ENCODE data around the gene PGRMC1. TPM values are rescaled to one million over a fixed set of nuclear protein-coding genes. Genes with fewer than 3 reads are reported as not detected.
A peak's percentile ranks its signal among the peaks of the same experiment; 100 is the strongest.
"Not testable (repeated sequence)": the region's sequence is repeated elsewhere in the genome, so short reads cannot be mapped to it uniquely, and the experiment has no call there.

Gene PGRMC1
- polyA plus RNA-seq, 1 donor, result 247 TPM

DNA sequence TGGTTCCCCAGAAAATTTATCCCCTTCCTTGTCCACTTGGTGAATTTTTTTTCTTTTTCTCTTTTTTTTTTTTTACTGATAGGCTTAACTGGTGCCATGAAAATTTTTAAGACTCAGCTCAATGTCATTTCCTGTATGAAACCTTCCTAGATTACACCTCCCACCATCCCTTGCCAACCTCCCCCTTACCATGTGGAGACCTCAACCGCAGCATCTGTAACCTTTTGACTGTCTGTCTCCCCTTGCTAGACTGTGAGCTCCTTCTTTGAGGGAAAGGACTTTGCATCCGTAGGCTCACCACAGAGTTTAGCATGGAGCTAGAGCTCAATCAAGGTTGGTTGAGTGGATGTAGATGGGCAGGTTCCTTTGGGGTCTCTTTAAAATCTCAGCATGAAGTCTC lies 5.2 kb upstream of the PGRMC1 start:
- DNase-seq, result no peak

DNA sequence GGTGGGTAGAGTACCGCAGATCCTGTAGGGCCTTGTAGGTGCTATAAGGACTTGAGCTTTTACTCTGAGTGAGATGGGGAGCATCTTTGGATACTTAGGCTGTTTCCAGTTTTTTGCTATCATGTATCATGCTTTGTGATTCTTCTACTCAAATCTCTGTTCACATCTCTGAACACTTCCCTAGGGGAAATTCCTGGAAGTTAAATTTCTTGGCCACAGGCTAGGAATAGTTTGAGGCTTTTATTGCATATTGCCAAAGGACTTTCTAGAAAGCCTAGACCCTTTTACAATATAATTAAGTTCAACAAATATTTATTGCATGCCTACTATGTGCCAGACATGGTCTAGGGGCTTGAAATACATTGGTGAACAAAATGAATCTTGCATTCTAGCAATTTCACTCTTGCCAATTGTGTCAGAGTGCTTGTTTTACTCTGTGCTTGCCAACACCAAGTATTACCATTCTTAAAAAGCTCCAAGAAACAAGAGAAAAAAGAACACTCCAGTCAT lies 4.1 kb upstream of the PGRMC1 start:
- no peak for DNase-seq

DNA sequence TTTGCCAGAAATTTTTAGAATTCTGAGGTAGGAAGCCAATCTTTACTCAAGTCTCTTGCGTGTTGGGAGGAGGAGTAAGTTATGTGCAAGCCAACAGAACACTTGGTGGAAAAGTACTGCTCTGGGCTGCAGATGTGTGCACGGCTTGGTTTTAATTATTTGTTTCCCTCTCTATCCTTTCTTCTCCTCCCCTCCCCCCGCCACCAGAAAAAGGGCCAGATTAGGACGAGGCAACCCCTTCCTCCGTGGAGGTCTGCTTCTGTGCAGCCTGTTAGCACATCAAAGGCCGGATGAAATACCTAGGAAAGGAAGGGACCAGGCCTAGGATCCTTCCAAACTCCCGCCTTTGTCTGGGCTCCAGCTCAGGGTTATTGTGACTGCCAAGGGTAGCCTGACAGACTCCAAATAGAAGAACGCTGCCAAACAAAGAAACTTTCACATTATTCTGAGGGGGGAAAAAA lies 1.0 kb upstream of the PGRMC1 start:
- no peak for DNase-seq

DNA sequence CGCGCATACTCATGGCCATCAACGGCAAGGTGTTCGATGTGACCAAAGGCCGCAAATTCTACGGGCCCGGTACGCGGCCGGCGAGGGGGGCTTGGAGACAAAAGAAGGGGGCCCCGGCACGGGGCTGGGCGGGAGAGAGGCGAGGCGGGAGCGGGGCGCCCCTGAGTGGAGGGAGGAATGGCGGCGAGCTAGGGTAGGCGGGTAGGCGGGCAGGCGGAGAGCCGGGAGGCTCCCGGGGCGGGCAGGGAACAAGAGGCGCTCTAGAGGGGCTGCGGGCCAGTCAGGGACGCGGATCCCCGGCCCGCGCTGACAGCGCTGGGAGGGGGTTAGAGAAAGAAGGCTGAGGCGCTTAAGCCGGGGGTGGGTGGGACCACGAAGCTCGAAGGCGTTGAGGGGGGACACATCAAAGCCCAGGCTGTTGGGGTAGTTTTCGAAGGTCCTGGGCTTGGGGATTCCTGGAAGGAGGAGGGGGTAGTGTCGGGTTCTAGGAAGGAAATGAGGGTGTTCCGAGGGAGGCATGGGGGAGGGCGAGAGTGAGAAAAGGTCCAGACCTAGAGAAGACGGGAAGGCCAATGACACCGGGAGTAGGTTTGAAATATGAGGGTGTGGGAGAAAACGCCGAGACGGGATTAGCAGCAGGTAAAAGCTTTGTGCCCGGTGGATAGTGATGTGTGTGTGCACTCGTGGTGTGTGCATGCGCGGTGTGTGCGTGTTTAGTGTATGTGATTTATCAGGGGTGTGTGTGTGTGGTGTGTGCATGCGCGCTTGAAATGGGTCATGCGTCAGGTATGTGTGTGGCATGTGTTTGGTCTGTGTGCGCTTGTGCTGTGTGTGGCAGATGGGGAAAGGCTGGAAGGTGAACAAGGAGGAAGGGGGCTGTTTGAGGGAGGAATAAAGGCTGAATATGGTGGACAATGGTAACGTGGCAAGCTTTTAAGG lies 807 bp downstream of the PGRMC1 start:
- DNase-seq, result peak; percentile 17

DNA sequence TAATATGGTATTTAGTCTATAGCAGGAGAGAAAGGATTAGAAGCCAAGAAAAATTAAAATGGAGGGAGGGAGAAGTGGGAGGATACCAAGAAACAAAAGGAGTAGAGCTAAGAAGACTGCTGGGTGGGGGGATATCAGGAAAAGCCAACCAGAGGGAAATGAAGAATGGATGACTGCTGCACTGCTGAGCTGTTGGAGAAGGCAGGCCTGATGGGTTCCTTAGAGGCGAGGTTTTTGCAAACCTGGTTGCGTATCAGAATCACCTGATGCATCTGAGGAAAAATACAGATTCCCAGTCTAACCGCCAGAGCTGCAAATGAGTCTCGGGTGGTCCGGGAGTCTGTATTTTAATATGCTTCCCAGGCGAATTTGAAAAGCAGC lies 1.5 kb downstream of the PGRMC1 start:
- DNase-seq, result peak; percentile 12

DNA sequence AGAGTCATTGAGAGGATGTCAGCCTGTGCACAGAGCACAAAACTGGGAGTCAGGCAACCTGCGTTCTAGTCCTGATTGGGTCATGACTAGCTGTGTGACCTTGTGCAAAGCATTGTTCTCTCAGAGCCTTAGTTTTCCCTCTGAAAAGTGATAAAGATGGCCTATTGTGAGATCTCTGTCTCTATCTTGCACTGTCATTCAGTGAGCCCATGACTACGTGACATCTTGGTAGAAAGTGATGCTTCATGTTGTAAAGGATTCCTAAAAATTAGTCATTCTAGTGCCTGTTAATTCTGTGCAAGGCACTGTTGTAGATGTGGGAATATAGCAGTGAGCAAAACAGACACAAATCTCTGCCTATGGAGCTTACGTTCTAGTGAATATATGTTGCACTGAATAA lies 2.5 kb downstream of the PGRMC1 start:
- no peak for DNase-seq

DNA sequence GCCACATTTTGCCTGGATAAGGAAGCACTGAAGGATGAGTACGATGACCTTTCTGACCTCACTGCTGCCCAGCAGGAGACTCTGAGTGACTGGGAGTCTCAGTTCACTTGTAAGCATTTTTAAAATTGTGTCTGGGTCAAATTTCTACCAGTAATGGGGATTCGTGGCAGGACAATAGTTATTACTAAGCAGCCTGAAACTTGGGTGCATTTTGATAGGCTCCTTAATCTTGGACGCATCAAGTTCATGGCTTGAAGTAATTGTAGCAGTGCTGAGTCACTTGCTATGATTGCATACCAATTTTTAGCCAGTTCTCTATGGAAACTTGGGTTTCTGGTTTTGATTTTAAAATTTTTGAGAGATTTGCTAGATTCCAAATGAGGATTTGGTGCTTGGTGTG lies 4.3 kb downstream of the PGRMC1 start:
- no peak for DNase-seq

DNA sequence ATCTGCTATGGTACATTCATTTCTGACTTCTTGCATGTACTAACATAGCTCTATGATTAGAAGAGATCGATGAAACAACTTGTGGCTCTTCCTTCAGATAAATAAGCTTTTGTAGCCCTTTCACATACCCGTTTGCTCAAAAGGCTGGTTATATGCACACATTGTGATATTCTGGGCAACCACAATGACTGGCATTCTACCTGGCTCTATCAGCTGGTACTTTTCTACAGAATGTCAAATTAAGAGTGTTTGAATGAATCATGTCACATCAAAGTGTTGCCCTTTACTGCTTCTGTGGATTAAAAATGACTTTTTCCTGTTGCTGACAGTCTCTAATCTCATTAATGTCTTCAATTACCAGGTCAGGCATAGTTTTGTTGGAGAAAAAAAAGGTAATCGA lies 11.6 kb downstream of the PGRMC1 start:
- DNase-seq, result no peak

DNA sequence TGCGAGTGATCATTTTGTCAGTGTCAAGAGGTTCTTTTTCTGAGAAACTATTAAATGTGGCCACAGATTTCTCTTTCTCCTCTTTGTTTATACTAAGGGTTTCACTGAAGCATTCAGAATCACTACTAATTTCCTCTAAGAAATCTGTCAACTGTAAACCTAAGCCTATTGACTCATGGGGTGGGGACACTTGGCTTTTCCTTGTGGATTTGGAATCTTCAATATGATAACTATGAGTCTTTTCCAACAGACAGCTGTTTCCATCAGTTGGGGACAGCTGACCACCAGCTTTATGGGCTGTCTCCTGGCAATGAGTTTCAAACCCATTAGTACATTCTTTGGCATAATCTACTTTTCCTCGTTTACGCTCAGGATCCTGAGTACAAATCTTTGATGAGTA lies 13.8 kb downstream of the PGRMC1 start:
- DNase-seq, result no peak

DNA sequence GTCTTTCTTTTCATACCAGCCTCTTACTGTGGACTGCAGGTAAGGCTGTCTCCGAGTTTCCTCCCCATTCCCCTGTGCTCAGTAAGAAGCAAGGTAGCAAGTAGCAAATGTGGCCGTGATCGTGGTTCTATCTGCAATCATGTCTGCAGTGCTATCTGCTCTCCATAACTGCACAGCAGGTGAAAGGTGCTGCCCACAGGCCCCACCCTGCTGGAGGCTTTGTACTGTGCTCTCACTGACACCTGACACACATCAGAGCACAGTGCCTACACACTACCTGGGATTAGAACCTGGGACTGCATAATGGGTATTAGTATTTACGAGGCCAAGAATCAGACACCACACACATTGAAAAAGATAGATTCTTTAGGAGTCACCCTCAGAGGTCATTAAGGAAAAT lies 15.3 kb downstream of the PGRMC1 start:
- no peak for DNase-seq

DNA sequence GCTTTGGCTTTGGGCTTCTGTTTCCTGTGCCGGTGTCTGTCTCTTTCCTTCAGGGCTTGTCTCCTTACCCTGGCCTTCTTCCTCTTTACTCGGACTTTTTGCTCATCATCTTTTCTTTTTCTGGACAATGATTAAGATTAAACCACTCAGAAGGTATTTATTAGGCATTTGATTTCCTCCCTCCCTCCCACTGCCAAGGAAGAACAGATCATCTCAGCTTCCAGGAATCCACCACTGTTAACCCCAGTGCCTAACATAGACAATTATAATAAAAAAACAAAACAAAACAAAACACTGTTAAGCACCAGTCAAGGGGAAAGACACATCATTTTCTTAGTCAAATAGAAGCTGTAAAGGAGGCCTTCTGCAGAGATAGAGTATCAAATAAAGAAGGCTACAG lies 16.6 kb downstream of the PGRMC1 start:
- no peak for DNase-seq

DNA sequence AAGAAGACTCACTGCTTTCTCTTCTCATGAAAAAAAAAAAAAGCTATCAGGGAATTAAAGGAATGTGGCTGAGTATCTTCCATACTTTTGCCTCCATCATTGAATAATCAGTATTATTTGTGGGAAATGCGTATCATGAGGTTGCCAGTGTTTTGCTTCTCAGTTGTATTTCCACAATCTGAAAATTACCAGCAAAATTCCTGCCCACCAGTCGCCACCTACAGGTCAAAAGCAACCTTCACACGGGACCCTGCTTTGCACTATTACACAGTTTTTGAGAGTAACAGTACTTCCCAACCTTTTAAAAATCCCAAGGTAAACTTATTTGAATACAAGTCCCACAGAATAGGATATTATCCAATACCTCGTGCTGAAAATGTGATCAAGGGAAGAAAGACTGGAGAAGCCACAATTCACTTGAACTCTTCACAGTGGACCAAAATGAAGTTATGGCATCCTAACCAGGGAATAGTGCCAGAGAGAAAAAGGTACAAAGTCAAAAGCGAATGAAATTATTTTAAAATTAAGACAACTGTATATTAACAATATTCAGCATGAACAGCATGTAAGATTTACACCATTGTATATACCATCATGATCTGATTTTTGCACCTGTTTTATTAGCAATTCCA lies 30.4 kb downstream of the PGRMC1 start:
- peak; percentile 14 for DNase-seq

DNA sequence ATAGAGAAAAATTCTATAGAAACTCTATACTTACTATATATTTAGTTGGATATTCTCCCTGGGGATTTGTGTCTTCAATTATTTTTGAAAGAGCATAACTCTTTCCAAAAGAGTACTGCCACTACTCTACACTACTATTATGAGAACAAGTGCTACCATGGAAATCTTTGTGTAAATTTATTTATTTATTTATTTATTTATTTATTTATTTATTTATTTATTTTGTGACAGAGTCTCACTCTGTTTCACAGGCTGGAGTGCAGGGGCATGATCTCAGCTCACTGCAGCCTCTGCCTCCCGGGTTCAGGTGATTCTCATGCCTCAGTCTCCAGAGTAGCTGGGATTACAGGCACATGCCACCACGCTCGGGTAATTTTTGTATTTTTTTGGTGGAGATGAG lies 31.0 kb downstream of the PGRMC1 start:
- DNase-seq, result not testable (repeated sequence)

DNA sequence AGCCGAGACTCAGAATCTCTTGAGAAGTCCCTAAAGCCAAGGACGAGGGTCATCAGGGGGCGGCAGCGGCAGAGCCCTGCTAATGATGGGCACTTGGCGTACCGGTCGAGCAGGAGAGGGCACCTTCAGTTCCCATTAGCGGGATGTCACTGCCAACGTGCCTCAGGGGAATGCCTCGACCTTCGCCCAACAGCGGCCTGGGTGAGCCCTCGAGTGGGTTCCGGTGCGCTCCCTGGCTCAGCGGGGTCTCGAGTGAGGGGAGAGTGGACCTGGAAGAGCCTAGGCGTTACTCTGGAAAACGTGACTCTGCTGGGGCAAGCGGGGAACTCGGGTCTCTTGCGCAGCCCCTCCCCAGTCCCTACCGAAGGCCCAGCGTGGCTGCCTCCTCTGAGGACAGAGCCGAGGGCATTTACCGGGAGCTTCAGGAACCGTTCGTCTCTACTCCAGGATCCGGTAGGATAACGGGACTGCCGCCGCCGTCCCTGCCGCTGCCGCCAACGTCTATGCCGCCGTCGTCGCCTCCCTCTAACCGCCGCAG lies 36.9 kb downstream of the PGRMC1 start:
- DNase-seq, result no peak

DNA sequence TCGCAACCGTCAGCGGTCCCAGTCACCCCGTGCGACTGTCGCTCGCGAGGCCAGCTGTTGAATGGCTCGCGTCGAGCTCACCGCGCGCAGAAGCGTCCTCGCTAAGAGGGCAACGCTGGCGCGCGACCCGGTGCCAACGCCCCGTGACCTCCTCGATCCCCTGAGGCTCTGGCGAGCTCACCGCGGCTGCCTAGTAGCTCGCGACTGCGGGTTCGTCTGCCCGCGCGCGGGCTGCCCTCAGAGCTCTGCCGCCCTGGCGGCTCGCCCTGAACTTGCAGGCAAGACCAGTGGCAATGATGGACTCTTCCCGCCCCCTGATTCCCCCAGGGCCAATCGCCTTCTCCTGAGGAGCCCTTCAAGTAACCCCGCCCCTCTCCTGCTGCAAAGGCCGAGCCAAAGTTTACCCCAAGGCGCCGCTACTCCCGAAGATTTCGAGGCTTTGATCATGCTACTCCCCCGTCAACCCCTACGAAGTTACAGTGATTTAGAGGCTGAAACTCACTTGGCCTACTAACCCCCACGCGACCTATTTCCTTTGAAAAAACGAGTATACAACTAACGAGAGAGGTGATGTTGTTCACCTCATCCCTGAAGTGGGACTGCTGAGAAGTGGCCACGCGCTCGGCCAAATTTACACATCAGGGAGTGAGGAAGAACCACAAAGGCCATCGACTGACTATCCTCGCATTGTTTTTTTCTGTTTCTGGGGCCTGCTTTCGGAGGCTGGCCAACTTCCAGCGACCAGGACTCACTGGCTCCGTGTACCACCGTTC lies 37.5 kb downstream of the PGRMC1 start:
- DNase-seq, result peak; percentile 30

DNA sequence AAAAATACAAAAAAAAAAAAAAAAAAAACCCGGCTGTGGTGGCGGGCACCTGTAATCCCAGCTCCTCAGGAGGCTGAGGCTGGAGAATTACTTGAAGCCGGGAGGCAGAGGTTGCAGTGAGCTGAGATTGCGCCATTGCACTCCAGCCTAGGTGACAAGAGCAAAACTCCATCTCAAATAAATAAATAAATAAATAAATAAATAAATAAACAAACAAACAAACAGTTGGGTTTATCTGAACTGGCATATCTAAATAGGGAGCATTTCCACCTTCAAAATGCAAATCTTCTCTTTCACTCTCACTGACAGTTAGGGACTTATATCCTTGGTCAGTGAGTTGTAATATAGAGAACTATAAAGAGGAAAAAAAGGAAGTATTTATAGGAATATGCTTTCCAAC lies 46.3 kb downstream of the PGRMC1 start:
- DNase-seq, result not testable (repeated sequence)

DNA sequence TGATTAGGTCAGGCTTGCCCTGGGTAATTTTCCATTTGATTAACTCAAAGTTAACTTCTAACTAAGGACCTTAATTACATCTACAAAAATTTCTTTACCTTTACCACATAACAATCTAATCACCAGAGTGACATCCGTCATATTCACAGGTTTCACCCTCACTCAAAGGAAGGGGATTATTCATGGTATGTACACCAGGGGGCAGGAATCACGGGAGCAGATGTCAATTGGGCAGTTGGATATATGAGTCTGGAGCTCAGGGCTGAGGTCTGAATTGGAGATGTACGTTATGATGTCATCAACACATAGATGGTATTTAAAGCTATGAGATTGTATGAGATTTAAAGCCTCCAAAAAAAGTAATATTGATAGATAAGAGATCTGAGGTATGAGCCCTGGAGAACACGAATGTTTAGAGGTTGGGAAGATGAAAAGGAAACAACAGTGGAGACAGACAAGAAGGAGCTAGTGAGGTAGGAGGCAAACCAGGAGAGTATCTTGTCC lies 52.9 kb downstream of the PGRMC1 start:
- DNase-seq, result no peak

DNA sequence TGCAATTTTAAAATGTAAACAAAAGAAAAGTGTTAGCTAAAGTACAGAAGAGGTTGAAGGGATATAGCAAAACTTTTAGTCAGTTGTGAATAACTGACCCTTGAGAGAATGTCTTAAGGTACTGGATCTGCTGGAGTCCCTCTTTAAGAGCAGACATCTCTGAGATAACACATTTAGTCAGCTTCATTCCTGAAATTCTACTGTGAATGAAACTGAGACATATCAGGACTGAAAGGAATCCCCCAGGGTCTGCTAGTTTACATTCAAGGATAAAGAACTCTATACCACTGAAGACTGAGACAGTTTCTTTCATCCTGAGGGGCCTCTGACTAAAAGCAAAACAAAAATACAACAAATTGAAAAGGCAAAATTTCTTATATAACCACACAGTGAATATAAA lies 54.4 kb downstream of the PGRMC1 start:
- DNase-seq, result no peak

DNA sequence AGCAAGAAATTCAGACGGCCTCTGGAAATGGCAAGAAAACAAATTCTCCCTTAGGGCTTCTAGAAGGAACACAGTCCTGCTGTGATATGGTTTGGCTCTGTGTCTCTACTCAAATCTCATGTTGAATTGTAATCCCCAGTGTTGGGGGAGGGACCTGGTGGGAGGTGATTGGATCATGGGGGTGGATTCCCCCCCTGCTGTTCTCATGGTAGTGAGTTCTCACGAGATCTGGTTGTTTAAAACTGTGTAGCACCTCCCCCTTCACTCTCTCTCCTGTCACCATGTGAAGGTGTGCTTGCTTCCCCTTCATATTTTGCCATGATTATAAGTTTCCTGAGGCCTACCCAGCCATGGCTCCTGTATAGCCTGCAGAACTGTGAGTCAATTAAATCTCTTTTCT lies 55.2 kb downstream of the PGRMC1 start:
- DNase-seq, result not testable (repeated sequence)

DNA sequence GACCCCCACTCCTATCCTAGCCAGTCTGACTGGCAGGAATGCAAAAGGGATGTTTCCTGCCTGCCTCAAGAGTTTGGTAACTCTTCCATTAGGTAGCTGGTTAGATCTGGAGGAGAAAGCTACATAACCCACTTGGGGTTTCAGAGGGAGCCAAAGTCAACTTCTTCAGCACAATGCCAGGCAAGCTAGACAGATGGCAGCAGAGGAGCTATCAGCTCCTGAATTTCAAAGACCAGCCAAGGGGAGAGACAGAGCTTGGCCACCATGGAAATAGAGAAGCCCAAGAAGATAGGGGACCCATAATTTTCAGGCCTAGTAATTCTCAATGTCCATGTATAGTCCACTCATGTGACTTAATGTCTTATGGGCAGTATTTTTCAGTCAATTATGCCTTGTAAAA lies 56.4 kb downstream of the PGRMC1 start:
- no peak for DNase-seq

All from left kidney (tissue), 2 donors.